Measurements from ENCODE around the gene DNAH3.

DNA sequence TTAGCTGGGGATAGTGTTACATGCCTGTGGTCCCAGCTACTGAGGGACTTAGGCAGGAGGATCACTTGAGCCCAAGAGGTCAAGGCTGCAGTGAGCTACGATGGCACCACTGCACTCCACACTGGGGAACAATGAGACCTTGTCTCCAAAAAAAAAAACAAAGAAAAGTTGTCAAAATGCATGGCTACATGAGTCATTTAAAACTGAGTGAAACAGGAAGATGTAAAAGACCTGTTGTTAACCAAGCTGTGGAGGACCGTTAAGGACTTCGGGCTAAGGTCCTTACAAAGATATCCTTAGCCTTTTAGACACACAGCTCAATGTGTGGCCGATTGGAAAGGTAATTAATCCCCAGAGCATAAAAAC, 35.7 kb upstream of the DNAH3 start:
- TF ChIP-seq POLR2A (IDR thresholded peaks at IDR 0.05): no peak
- TF ChIP-seq, protein P1, sequence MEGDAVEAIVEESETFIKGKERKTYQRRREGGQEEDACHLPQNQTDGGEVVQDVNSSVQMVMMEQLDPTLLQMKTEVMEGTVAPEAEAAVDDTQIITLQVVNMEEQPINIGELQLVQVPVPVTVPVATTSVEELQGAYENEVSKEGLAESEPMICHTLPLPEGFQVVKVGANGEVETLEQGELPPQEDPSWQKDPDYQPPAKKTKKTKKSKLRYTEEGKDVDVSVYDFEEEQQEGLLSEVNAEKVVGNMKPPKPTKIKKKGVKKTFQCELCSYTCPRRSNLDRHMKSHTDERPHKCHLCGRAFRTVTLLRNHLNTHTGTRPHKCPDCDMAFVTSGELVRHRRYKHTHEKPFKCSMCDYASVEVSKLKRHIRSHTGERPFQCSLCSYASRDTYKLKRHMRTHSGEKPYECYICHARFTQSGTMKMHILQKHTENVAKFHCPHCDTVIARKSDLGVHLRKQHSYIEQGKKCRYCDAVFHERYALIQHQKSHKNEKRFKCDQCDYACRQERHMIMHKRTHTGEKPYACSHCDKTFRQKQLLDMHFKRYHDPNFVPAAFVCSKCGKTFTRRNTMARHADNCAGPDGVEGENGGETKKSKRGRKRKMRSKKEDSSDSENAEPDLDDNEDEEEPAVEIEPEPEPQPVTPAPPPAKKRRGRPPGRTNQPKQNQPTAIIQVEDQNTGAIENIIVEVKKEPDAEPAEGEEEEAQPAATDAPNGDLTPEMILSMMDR (IDR thresholded peaks at IDR 0.05): no peak
